GM23338 (cell line): Measurements from ENCODE around the gene CHMP4B. TPM values are rescaled to one million over a fixed set of nuclear protein-coding genes. Genes with fewer than 3 reads are reported as not detected.

Experiments
- ATAC-seq: fragments of 200-7000 bp; cut with Tn5 transposase; 3 replicates; pipeline ENCODE4 v1.9.1; 2020
- DNase-seq: peaks from one replicate; pipeline ENCODE4 v3.0.0-alpha.2; 2015; ENCODE audit warnings: low spot score
- H2AFZ ChIP-seq: fragments of 200-600 bp; sonication (generic); 2 replicates; pipeline ENCODE4 v1.8.0; 2016; ENCODE audit warnings: antibody characterized with exemption, mild to moderate bottlenecking, moderate library complexity
- H3F3A ChIP-seq: fragments of 200-600 bp; sonication (generic); replicated peaks from 2 replicates; pipeline ENCODE4 v1.8.0; 2017; ENCODE audit warnings: antibody characterized with exemption, mixed run types, low read depth
- H3K27ac ChIP-seq: fragments of 200-600 bp; sonication (generic); 2 replicates; pipeline ENCODE4 v1.6.1; 2016; ENCODE audit warnings: low read depth
- H3K27me3 ChIP-seq: fragments of 200-600 bp; sonication (generic); 2 replicates; pipeline ENCODE4 v1.8.0; 2016; ENCODE audit warnings: mild to moderate bottlenecking, mixed run types, moderate library complexity; ENCODE audit not compliant: insufficient read depth
- H3K36me3 ChIP-seq: fragments of 200-600 bp; sonication (generic); 2 replicates; pipeline ENCODE4 v1.8.0; 2016; ENCODE audit warnings: mild to moderate bottlenecking; ENCODE audit not compliant: insufficient read depth
- H3K4me1 ChIP-seq: fragments of 200-600 bp; sonication (generic); 2 replicates; pipeline ENCODE4 v1.8.0; 2016; ENCODE audit warnings: mild to moderate bottlenecking, moderate library complexity; ENCODE audit not compliant: insufficient read depth
- H3K4me2 ChIP-seq: fragments of 200-600 bp; sonication (generic); 2 replicates; pipeline ENCODE4 v1.7.1; 2017; ENCODE audit warnings: mixed run types
- H3K4me3 ChIP-seq: fragments of 200-600 bp; sonication (generic); 2 replicates; pipeline ENCODE4 v1.6.1; 2016; ENCODE audit warnings: mixed run types
- H3K79me2 ChIP-seq: fragments of 200-600 bp; sonication (generic); replicated peaks from 2 replicates; pipeline ENCODE4 v1.8.0; 2017; ENCODE audit warnings: mild to moderate bottlenecking; ENCODE audit not compliant: insufficient read depth
- H3K9me2 ChIP-seq: fragments of 200-600 bp; sonication (generic); 2 replicates; pipeline ENCODE4 v1.8.0; 2017; ENCODE audit not compliant: insufficient read depth
- H4K20me1 ChIP-seq: fragments of 200-600 bp; sonication (generic); replicated peaks from 2 replicates; pipeline ENCODE4 v1.8.0; 2017; ENCODE audit warnings: mild to moderate bottlenecking; ENCODE audit not compliant: insufficient read depth
- H3K27ac Mint-ChIP-seq: 2 replicates; pipeline ENCODE4 v1.8.0; 2020; ENCODE audit warnings: inconsistent platforms, mild to moderate bottlenecking, moderate library complexity, mixed read lengths
- H3K27me3 Mint-ChIP-seq: 3 replicates; pipeline ENCODE4 v1.8.0; 2022; ENCODE audit warnings: low read depth, mild to moderate bottlenecking, moderate library complexity, mixed read lengths, inconsistent platforms; ENCODE audit not compliant: insufficient read depth, poor library complexity
- H3K36me3 Mint-ChIP-seq: 3 replicates; pipeline ENCODE4 v1.8.0; 2021; ENCODE audit warnings: low read depth, mild to moderate bottlenecking, inconsistent platforms, moderate library complexity, mixed read lengths
- H3K4me1 Mint-ChIP-seq: 3 replicates; pipeline ENCODE4 v1.8.0; 2020; ENCODE audit warnings: mild to moderate bottlenecking, inconsistent platforms, mixed read lengths
- H3K4me3 Mint-ChIP-seq: 3 replicates; pipeline ENCODE4 v1.8.0; 2021; ENCODE audit warnings: moderate library complexity, mild to moderate bottlenecking, inconsistent platforms, mixed read lengths
- H3K9me3 Mint-ChIP-seq: 3 replicates; pipeline ENCODE4 v1.8.0; 2020; ENCODE audit warnings: moderate library complexity, mild to moderate bottlenecking, inconsistent platforms, mixed read lengths
- CREB1 ChIP-seq: fragments of 250-450 bp; sonication (Bioruptor Pico); IDR thresholded peaks from 2 replicates; pipeline ENCODE4 v1.5.0; 2020; ENCODE audit warnings: low read depth, mild to moderate bottlenecking, moderate library complexity
- ZNF331 ChIP-seq: fragments of 250-450 bp; sonication (Bioruptor Pico); IDR thresholded peaks from 2 replicates; pipeline ENCODE4 v1.5.0; 2020; ENCODE audit warnings: low read depth, mild to moderate bottlenecking, moderate library complexity
- ZNF462 ChIP-seq: fragments of 250-450 bp; sonication (Bioruptor Pico); IDR thresholded peaks from 2 replicates; pipeline ENCODE4 v1.5.0; 2020; ENCODE audit warnings: mild to moderate bottlenecking, moderate library complexity
- polyA plus RNA-seq: library from polyadenylated mRNA; unstranded; fragments of >200 nt; fragmentation: Nextera tagmentation; extraction: Ambion mirVana; gene quantifications from 2 replicates; pipeline ENCODE4 v1.2.1, GENCODE V29; 2016
- total RNA-seq: library from RNA; depleted of rRNA; stranded (reverse); fragments of >200 nt; shearing (Covaris generic); gene quantifications from 2 replicates; pipeline ENCODE4 v1.2.3, GENCODE V29; 2014
- TF ChIP-seq, protein P1 (sequence below): IDR thresholded peaks from one replicate; pipeline ENCODE4 v1.6.1; 2018; ENCODE audit warnings: antibody characterized with exemption; ENCODE audit not compliant: unreplicated experiment

Gene CHMP4B
- total and polyA plus RNA-seq, 2 experiments from 2014 or later = 14.5 to 49.3 TPM

DNA sequence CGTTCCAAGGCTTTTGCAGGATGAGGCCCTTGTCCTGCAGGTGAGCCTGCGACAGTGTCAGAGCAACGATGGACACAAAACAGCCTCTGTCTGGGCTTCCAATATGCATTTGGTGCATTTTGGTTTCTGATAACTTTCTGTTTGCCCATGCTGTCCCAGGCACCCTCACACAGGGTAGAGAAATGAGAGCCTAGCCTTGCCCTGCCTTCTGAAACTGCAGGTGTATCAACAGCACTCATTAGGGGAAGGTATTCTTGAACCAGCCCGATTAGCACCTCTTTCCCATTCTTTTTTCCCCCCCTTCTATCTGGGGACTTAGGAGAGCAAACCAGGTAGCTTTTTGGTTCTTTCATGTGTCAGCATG lies 30.3 kb downstream of the CHMP4B start (continued):
- no peak for TF ChIP-seq ZNF462 (CRISPR knock-in tag)
- no peak for TF ChIP-seq CREB1 (CRISPR knock-in tag)
- TF ChIP-seq, protein P1, sequence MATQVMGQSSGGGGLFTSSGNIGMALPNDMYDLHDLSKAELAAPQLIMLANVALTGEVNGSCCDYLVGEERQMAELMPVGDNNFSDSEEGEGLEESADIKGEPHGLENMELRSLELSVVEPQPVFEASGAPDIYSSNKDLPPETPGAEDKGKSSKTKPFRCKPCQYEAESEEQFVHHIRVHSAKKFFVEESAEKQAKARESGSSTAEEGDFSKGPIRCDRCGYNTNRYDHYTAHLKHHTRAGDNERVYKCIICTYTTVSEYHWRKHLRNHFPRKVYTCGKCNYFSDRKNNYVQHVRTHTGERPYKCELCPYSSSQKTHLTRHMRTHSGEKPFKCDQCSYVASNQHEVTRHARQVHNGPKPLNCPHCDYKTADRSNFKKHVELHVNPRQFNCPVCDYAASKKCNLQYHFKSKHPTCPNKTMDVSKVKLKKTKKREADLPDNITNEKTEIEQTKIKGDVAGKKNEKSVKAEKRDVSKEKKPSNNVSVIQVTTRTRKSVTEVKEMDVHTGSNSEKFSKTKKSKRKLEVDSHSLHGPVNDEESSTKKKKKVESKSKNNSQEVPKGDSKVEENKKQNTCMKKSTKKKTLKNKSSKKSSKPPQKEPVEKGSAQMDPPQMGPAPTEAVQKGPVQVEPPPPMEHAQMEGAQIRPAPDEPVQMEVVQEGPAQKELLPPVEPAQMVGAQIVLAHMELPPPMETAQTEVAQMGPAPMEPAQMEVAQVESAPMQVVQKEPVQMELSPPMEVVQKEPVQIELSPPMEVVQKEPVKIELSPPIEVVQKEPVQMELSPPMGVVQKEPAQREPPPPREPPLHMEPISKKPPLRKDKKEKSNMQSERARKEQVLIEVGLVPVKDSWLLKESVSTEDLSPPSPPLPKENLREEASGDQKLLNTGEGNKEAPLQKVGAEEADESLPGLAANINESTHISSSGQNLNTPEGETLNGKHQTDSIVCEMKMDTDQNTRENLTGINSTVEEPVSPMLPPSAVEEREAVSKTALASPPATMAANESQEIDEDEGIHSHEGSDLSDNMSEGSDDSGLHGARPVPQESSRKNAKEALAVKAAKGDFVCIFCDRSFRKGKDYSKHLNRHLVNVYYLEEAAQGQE = no peak

DNA sequence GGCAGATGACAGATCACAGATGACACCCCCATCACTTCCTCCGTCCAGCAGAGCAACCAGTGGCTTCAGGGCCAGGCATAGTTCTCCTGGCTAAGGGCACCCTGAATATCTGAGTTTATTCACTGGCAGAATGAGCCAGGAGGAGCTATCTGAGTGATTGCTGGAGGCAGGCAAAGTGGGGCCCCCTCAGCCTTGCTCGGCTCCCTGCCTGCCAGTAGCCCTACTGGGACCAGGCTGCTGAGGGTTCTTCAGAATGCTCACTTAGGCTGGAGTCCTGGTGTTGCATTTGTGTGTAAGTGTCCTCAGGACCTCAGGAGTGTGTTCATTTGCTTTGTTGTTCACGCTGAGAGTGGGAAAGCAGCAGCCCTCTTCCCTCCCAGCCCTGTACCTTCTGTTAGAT lies 31.2 kb downstream of the CHMP4B start:
- H3K4me3 Mint-ChIP-seq = no peak overlapping the region
- no peak overlapping the region; the same call in 1 of the 2 replicates for H3K27ac Mint-ChIP-seq
- H3K9me3 Mint-ChIP-seq = no peaks in the 10 kb centered on the region
- TF ChIP-seq ZNF462 (CRISPR knock-in tag) (no peak), ZNF331 (CRISPR knock-in tag) (no peak)

More for the DNA sequence above, 31.2 kb downstream of the CHMP4B start:
- DNase-seq (no peak), ATAC-seq (no peak)
- H4K20me1 ChIP-seq = peaks cover 25% of the 10 kb centered on the region
- no peaks in the 10 kb centered on the region for H3K27me3 ChIP-seq
- peaks cover 97% of the 10 kb centered on the region for H3K79me2 ChIP-seq
- H3F3A ChIP-seq = no peaks in the 10 kb centered on the region
- H3K4me3 ChIP-seq = no peak overlapping the region
- Mint-ChIP-seq H3K4me1 (peaks cover 72% of the 10 kb centered on the region), H3K27me3 (peaks cover 4% of the 10 kb centered on the region), H3K36me3 (no peaks in the 10 kb centered on the region)
- no peaks in the 10 kb centered on the region for H3K36me3 ChIP-seq
- H2AFZ ChIP-seq = no peak overlapping the region
- H3K4me1 ChIP-seq = peaks cover 51% of the 10 kb centered on the region
- peak overlapping the region; percentile 56; the same call in 1 of the 2 replicates for H3K4me2 ChIP-seq
- H3K27ac ChIP-seq = no peak overlapping the region
- no peaks in the 10 kb centered on the region for H3K9me2 ChIP-seq
